22Rv1 (cell line): Measurements from ENCODE around the gene WDR11.

Experiments used
- CTCF ChIP-seq: fragments of 450-650 bp; IDR thresholded peaks from 2 replicates; pipeline ENCODE4 v1.5.1; 2017; ENCODE audit warnings: mild to moderate bottlenecking
- ZFX ChIP-seq: fragments of 450-650 bp; IDR thresholded peaks from 2 replicates; pipeline ENCODE4 v1.6.1; 2017; ENCODE audit warnings: antibody characterized with exemption, borderline replicate concordance

GRCh38 chr10:120850911-120851865, at the start of gene WDR11:
- no peak for TF ChIP-seq CTCF
- no peak for TF ChIP-seq ZFX
